Fibroblast of lung (primary cell): Measurements from ENCODE around the gene MON1A.

Source experiments
- CTCF ChIP-seq, 2 donors: IDR thresholded peaks in 1 of 2; conservative IDR thresholded peaks in 1 of 2; 1 replicate in 1 of 2; 2 replicates in 1 of 2; pipeline ENCODE4 v1.5.1; 2011 to 2012; ENCODE audit warnings: low read length in 2 of 2, control low read depth in 1 of 2, inconsistent platforms in 1 of 2, low read depth in 1 of 2, mild to moderate bottlenecking in 1 of 2
- EZH2 ChIP-seq: IDR thresholded peaks from 2 replicates; pipeline ENCODE4 v1.5.1; 2012; ENCODE audit warnings: low read length, control low read depth, mild to moderate bottlenecking; ENCODE audit errors: missing control alignments

- TF ChIP-seq CTCF (conservative IDR thresholded peaks at IDR 0.05 in 1 of 2, IDR thresholded peaks at IDR 0.05 in 1 of 2; ENCODE audit: low read depth in 1 of 2, low read length in 2 of 2), result no peak
- TF ChIP-seq EZH2, result no peak
These were observed 61.7 kb downstream of the MON1A start for GRCh38 chr3:49867871-49868321.
